Heart right ventricle (tissue), 16 donors: Measurements from ENCODE around the gene ARID5A. TPM values are rescaled to one million over a fixed set of nuclear protein-coding genes. Genes with fewer than 3 reads are reported as not detected.

Experiments used
- ATAC-seq, 8 donors: fragments of 200-7000 bp; cut with Tn5 transposase; one replicate each; pipeline ENCODE4 v1.9.1; 2020; ENCODE audit warnings: mild to moderate bottlenecking in 8 of 8, moderate library complexity in 8 of 8, moderate number of reproducible peaks in 1 of 8
- DNase-seq, 2 donors: peaks; one replicate each; pipeline ENCODE4 v3.0.0-alpha.2; 2020
- H3K27ac ChIP-seq, 10 donors: fragments of 200-600 bp; sonication (generic) in 2 of 10; one replicate each; pipeline versions ENCODE4 v1.5.0 to v1.8.0; 2020 to 2022; ENCODE audit warnings: mild to moderate bottlenecking in 3 of 10
- H3K27me3 ChIP-seq, 7 donors: fragments of 200-600 bp; one replicate each; pipeline ENCODE4 v1.8.0; 2021 to 2022; ENCODE audit warnings: mild to moderate bottlenecking in 2 of 7
- H3K36me3 ChIP-seq, 9 donors: fragments of 200-600 bp; sonication (generic) in 1 of 9; one replicate each; pipeline versions ENCODE4 v1.5.0 to v1.8.0; 2020 to 2022; ENCODE audit warnings: mild to moderate bottlenecking in 2 of 9
- H3K4me1 ChIP-seq, 9 donors: fragments of 200-600 bp; sonication (generic) in 1 of 9; one replicate each; pipeline versions ENCODE4 v1.5.0 to v1.8.0; 2020 to 2022; ENCODE audit warnings: mild to moderate bottlenecking in 4 of 9
- H3K4me3 ChIP-seq, 10 donors: fragments of 200-600 bp; sonication (generic) in 2 of 10; one replicate each; pipeline versions ENCODE4 v1.5.0 to v1.8.0; 2020 to 2022; ENCODE audit warnings: mild to moderate bottlenecking in 7 of 10, moderate library complexity in 2 of 10
- H3K9me3 ChIP-seq, 11 donors: fragments of 200-600 bp in 10 of 11; sonication (generic) in 2 of 11; one replicate each; pipeline versions ENCODE4 v1.5.0 to v1.8.0; 2013 to 2022; ENCODE audit warnings: mild to moderate bottlenecking in 2 of 11, control low read depth in 1 of 11, moderate library complexity in 1 of 11
- WGBS, 2 donors: extraction: QIAGEN DNeasy Blood & Tissue Kit; methylation state at CpG; one replicate each; pipeline ENCODE4 v1.1.7; 2013; ENCODE audit warnings: inconsistent platforms in 1 of 2; 5-methylcytosine and 5-hydroxymethylcytosine counted together
- intact Hi-C, 10 donors: fragments of 100-400 bp; cut with DNase I; formaldehyde crosslinking; loops; one replicate each; pipeline versions ENCODE4 v1.11.1 to v1.14.2; 2022
- polyA plus RNA-seq, 2 donors: library from polyadenylated mRNA; stranded (reverse); fragments of 200-250 nt; gene quantifications; one replicate each; pipeline ENCODE4 v1.2.3, GENCODE V29; 2013
- total RNA-seq, 10 donors: library from RNA; stranded (reverse); fragmentation: NEBNext Ultra II Directional in 3 of 10; extraction: Animal tissue kit (Norgen Biotek cat#: 25700) in 3 of 10; gene quantifications; one replicate each; pipeline versions ENCODE4 v1.2.1 to v1.2.4, GENCODE V29; 2021 to 2023
- TF ChIP-seq, protein P1 (sequence below), 9 donors: fragments of 200-600 bp; sonication (generic) in 2 of 9; IDR thresholded peaks; one replicate each; pipeline versions ENCODE4 v1.5.0 to v1.8.0; 2021 to 2022; ENCODE audit warnings: antibody characterized with exemption in 9 of 9, mild to moderate bottlenecking in 5 of 9, moderate library complexity in 1 of 9
- donor health status: Arrhythmogenic right ventricular cardiomyopathy.
- donor health status: ischemic (EF 13 %, LVEDD 7.1; RV severe dilation, severe dysfunction).
- donor health status: healthy with polysubstance abuse.
- donor health status: DM: no; HTN: yes; CAD: no.
- donor health status: DM: no; HTN: no; CAD: no.
- donor health status: ischemic (EF 25% LVEDD 6.9; RV normal size, moderate dysfunction).
- donor health status: ischemic (EF 25% LVEDD 5.7; RV mildly dilated, moderate dysfunction).
- donor health status: healthy.
- donor health status: DM: yes; HTN: yes; CAD: no.
- donor health status: Ischemic cardiomyopathy.
- donor health status: ischemic (EF 35%, LVEDD 5.7; RV mildly dilated, moderate dysfunction).
- donor health status: nonischemic (EF 11% LVEDD 7.7; RV severe dilation, severe dysfunction).
- donor health status: DM: yes; HTN: yes; CAD: no.
- donor health status: PGD.
- donor health status: ischemic (EF 29% LVEDD 5.4; RV normal size, mild dysfunction).
- donor health status: nonischemic (EF 23%, LVEDD 6.1; RV moderate dilation, normal function).

ARID5A gene
- total and polyA plus RNA-seq, 12 donors = 12.0 to 121 (median 41.1) TPM

- Histone ChIP-seq H3K4me1 (peaks cover 0 to 3% (median 0%) of the 10 kb centered on the region in 9 donors), H3K27ac (peak overlapping the region in 1 of 10 donors; percentile 29), H3K4me3 (no peak overlapping the region), H3K27me3 (no peaks in the 10 kb centered on the region), H3K36me3 (peaks cover 0 to 22% (median 0%) of the 10 kb centered on the region in 9 donors), H3K9me3 (no peaks in the 10 kb centered on the region)
- TF ChIP-seq, protein P1, sequence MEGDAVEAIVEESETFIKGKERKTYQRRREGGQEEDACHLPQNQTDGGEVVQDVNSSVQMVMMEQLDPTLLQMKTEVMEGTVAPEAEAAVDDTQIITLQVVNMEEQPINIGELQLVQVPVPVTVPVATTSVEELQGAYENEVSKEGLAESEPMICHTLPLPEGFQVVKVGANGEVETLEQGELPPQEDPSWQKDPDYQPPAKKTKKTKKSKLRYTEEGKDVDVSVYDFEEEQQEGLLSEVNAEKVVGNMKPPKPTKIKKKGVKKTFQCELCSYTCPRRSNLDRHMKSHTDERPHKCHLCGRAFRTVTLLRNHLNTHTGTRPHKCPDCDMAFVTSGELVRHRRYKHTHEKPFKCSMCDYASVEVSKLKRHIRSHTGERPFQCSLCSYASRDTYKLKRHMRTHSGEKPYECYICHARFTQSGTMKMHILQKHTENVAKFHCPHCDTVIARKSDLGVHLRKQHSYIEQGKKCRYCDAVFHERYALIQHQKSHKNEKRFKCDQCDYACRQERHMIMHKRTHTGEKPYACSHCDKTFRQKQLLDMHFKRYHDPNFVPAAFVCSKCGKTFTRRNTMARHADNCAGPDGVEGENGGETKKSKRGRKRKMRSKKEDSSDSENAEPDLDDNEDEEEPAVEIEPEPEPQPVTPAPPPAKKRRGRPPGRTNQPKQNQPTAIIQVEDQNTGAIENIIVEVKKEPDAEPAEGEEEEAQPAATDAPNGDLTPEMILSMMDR (IDR thresholded peaks at IDR 0.05) = no peak
- WGBS, 2 donors = 63 to 71% methylated on average over 4 of the region's 4 CpGs
- DNase-seq (no peak), ATAC-seq (peak in 6 of 8 donors; percentile 50 to 76 (median 64))
- intact Hi-C loops = no loop called here
Observed at GRCh38 chr2:96584017-96584416, 47.5 kb downstream of the ARID5A start.

DNA sequence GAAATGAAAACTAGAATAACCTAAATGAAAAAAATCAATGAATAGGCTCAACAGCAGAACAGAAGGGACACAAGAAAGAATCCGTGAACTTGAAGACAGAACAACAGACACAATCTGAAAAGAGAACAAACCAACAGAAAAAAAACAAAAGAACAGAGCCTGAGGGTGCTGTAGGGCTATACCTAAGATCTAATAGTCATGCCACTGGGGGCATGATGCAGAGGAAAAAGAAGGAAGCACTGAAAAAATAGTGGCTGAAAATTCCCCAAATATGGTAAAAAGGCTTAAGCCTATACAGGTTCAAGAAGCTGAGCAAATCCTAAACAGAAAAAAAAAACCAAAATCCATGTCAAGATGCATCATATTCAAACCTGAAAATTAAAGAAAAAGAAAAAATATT lies 51.3 kb downstream of the ARID5A start:
- Histone ChIP-seq H3K36me3 (peaks cover 0 to 36% (median 7%) of the 10 kb centered on the region in 9 donors), H3K27ac (no peak overlapping the region), H3K9me3 (no peaks in the 10 kb centered on the region), H3K4me3 (no peak overlapping the region), H3K4me1 (peaks cover 0 to 14% (median 0%) of the 10 kb centered on the region in 9 donors), H3K27me3 (no peaks in the 10 kb centered on the region)
- ATAC-seq = no peak
- 98% methylated on average over 1 of the region's 1 CpG for WGBS, 2 donors
- DNase-seq = no peak
- TF ChIP-seq, protein P1 (IDR thresholded peaks at IDR 0.05) = no peak
- intact Hi-C loops = no loop called here

GRCh38 chr2:96591054-96591453 lies 54.5 kb downstream of the ARID5A start:
- DNase-seq = no peak
- H3K27me3 ChIP-seq = no peaks in the 10 kb centered on the region
- no peaks in the 10 kb centered on the region for H3K9me3 ChIP-seq
- peaks cover 0 to 55% (median 37%) of the 10 kb centered on the region in 9 donors for H3K36me3 ChIP-seq
- TF ChIP-seq, protein P1 (IDR thresholded peaks at IDR 0.05) = no peak
- H3K4me1 ChIP-seq = peaks cover 0 to 14% (median 6%) of the 10 kb centered on the region in 9 donors
- H3K4me3 ChIP-seq = no peak overlapping the region
- intact Hi-C loops = no loop called here
- H3K27ac ChIP-seq = peak overlapping the region in 3 of 10 donors; percentile 26 to 45 (median 39)
- WGBS, 2 donors = 74 to 75% methylated on average over 2 of the region's 2 CpGs
- ATAC-seq = peak in 5 of 8 donors; percentile 30 to 69 (median 60)

DNA sequence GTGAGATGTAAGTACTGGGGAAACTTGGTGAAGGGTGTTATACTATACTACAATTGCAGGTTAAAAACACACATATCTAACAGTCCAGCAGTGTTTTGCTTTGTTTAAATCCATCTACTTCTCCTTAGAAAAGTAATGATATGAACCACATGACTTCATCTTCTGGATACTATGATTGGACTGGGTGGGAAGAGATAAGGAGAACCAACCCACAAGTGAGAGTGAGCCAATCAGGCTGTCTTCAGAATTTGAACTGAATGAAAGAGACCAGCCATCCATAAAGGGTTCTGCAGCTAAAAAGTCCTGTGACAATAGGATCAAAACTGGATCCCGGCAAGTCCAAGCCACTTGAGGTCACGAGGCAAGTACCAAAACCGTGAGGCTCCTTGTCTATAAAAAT lies 54.9 kb downstream of the ARID5A start:
- WGBS, 2 donors = 91 to 93% methylated on average over 3 of the region's 3 CpGs
- Histone ChIP-seq H3K27ac (peak overlapping the region in 3 of 10 donors; percentile 23 to 45 (median 39)), H3K36me3 (peaks cover 0 to 59% (median 37%) of the 10 kb centered on the region in 9 donors)

More for the DNA sequence above, 54.9 kb downstream of the ARID5A start:
- Histone ChIP-seq H3K4me3 (no peak overlapping the region), H3K9me3 (no peaks in the 10 kb centered on the region), H3K4me1 (peaks cover 0 to 18% (median 6%) of the 10 kb centered on the region in 9 donors), H3K27me3 (no peaks in the 10 kb centered on the region)
- TF ChIP-seq, protein P1 (IDR thresholded peaks at IDR 0.05) = no peak
- ATAC-seq (peak in 1 of 8 donors; percentile 26), DNase-seq (no peak)
- intact Hi-C loops = no loop called here
